Fibroblast of pulmonary artery (primary cell): ENCODE data around the gene DMD.
A peak's percentile ranks its signal among the peaks of the same experiment; 100 is the strongest.

Experiments used
- DNase-seq: peaks from one replicate; pipeline ENCODE4 v3.0.0-alpha.2; 2010; ENCODE audit warnings: low read depth
- H3K4me3 ChIP-seq: replicated peaks from 2 replicates; pipeline ENCODE4 v1.5.1; 2011; ENCODE audit warnings: low read depth, mild to moderate bottlenecking, control low read depth, low read length, moderate library complexity
- TF ChIP-seq, protein P1 (sequence below): IDR thresholded peaks from 2 replicates; pipeline ENCODE4 v1.5.1; 2011; ENCODE audit warnings: mild to moderate bottlenecking, control low read depth, low read length, inconsistent platforms; ENCODE audit errors: missing control alignments

Gene DMD

DNA sequence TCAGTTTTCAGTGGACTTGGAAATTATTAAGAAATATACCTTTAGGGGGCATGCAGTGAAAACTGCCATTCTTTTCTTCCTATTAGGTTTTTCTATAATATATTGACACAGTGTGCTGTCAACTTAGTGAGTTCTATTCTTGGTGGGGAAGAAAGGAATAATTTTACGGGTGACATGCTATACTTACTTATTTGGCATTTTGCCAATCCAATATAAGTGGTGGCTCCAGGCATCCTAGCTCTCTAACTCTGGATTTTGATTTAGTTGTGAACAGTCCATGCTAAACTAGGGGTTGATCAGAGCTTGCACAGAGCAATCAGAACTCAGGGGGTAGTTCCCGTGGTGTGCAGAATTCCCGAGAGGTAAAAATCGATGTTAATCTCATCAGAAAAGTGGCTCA lies 1861.8 kb downstream of the DMD start:
- TF ChIP-seq, protein P1, sequence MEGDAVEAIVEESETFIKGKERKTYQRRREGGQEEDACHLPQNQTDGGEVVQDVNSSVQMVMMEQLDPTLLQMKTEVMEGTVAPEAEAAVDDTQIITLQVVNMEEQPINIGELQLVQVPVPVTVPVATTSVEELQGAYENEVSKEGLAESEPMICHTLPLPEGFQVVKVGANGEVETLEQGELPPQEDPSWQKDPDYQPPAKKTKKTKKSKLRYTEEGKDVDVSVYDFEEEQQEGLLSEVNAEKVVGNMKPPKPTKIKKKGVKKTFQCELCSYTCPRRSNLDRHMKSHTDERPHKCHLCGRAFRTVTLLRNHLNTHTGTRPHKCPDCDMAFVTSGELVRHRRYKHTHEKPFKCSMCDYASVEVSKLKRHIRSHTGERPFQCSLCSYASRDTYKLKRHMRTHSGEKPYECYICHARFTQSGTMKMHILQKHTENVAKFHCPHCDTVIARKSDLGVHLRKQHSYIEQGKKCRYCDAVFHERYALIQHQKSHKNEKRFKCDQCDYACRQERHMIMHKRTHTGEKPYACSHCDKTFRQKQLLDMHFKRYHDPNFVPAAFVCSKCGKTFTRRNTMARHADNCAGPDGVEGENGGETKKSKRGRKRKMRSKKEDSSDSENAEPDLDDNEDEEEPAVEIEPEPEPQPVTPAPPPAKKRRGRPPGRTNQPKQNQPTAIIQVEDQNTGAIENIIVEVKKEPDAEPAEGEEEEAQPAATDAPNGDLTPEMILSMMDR, result no peak
- H3K4me3 ChIP-seq, result no peak overlapping the region
- no peak for DNase-seq

- H3K4me3 ChIP-seq, result no peak overlapping the region
- no peak for DNase-seq
- TF ChIP-seq, protein P1, result no peak
These were observed 1870.8 kb downstream of the DMD start for GRCh38 chrX:31340587-31340986.

GRCh38 chrX:31338991-31339350 lies 1872.4 kb downstream of the DMD start:
- TF ChIP-seq, protein P1, result no peak
- DNase-seq, result no peak
- no peak overlapping the region for H3K4me3 ChIP-seq

DNA sequence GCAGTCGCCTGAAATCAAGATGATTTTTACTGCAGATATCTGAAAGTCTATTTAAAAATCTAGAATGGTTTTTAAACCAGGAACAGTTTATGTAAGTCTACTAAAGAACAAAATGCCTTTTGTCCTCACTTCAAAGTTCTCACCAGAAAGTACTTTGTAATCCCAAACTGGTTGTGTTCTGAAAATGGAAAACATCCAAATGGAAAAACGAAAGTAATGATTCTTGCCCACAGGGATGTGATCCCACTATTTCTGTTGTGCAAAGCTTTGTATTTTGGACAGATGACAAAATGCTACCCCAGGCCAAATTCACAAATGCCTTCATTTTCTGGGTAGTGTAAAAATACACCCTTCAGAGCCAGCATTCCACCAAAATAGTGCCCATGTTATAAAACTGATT lies 1874.0 kb downstream of the DMD start:
- DNase-seq, result no peak
- TF ChIP-seq, protein P1, result no peak
- no peak overlapping the region for H3K4me3 ChIP-seq

DNA sequence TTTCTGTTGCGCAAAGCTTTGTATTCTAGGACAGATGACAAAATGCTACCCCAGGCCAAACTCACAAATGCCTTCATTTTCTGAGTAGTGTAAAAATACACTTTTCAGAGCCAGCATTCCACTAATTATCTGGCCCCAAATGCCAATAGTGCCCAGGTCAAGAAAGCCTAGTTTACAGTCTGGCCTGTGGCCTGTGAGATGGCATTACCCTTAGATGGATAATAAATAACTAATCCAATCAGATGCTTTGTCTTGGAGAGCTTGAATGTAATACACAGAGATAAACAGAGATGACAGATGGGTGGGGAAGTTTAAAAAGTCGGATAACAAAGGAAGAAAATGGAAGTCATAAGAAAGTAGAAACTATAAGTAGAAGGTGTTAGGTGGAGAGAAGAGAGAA lies 1874.9 kb downstream of the DMD start:
- no peak overlapping the region for H3K4me3 ChIP-seq
- no peak for DNase-seq
- TF ChIP-seq, protein P1, result no peak

DNA sequence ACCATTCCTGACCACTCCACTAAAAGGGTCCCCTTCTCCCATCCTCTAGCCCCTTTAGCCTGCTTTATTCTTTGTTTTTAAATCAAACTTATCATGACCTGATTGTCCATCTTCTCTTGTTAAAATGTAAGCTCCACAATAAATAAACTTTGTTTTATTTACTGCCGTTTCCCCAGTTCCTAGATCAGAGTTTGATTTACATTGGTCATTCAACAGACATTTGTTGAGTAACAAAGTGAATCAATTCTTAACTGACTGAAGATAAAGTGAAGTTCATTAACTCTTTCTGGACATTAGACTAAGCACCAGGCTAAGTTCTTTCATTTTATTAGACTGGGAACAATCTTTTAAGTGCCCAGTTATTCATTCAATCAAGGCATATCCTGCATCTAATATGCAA lies 1876.4 kb downstream of the DMD start:
- no peak overlapping the region for H3K4me3 ChIP-seq
- no peak for DNase-seq
- TF ChIP-seq, protein P1, result no peak

- TF ChIP-seq, protein P1, result no peak
- DNase-seq, result peak; percentile 83
- H3K4me3 ChIP-seq, result no peak overlapping the region
These were observed 1878.1 kb downstream of the DMD start for GRCh38 chrX:31333165-31333831.
